ENCODE data around the gene COL15A1. TPM values are rescaled to one million over a fixed set of nuclear protein-coding genes. Genes with fewer than 3 reads are reported as not detected.
"Not testable (repeated sequence)": the region's sequence is repeated elsewhere in the genome, so short reads cannot be mapped to it uniquely, and the experiment has no call there.

COL15A1 gene
- total RNA-seq, 4 donors from 2014 or later: 1.4 to 16.5 (median 5.6) TPM

DNA sequence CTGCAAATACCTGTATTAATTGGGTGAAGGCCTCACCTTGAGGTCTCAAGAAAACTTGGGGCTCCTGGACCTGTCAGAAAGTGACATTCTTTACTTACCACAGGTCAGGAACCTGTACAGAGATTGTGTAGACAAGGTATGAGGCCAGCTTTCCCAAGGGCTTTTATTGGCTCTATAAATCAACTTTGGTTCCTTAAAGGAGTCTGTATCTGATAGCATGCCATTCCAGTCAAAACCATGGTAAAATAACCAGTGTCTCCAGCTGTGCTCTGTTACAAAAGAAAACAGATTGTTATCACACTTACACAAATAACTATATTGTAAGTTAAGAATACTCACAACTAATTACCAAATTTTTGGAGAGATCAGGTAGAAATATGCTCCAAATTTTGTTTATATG is 64.5 kb downstream of the COL15A1 start:
- no peak for DNase-seq
- TF ChIP-seq POLR2A (IDR thresholded peaks at IDR 0.05): no peak
- TF ChIP-seq, protein P1, sequence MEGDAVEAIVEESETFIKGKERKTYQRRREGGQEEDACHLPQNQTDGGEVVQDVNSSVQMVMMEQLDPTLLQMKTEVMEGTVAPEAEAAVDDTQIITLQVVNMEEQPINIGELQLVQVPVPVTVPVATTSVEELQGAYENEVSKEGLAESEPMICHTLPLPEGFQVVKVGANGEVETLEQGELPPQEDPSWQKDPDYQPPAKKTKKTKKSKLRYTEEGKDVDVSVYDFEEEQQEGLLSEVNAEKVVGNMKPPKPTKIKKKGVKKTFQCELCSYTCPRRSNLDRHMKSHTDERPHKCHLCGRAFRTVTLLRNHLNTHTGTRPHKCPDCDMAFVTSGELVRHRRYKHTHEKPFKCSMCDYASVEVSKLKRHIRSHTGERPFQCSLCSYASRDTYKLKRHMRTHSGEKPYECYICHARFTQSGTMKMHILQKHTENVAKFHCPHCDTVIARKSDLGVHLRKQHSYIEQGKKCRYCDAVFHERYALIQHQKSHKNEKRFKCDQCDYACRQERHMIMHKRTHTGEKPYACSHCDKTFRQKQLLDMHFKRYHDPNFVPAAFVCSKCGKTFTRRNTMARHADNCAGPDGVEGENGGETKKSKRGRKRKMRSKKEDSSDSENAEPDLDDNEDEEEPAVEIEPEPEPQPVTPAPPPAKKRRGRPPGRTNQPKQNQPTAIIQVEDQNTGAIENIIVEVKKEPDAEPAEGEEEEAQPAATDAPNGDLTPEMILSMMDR (IDR thresholded peaks at IDR 0.05): no peak
- no peaks in the 10 kb centered on the region for H3K9me3 ChIP-seq
- no peaks in the 10 kb centered on the region for H3K4me1 ChIP-seq
- H3K27me3 ChIP-seq: no peaks in the 10 kb centered on the region
- H3K36me3 ChIP-seq: no peaks in the 10 kb centered on the region
- H3K4me3 ChIP-seq: no peak overlapping the region
- no peak overlapping the region for H3K27ac ChIP-seq

DNA sequence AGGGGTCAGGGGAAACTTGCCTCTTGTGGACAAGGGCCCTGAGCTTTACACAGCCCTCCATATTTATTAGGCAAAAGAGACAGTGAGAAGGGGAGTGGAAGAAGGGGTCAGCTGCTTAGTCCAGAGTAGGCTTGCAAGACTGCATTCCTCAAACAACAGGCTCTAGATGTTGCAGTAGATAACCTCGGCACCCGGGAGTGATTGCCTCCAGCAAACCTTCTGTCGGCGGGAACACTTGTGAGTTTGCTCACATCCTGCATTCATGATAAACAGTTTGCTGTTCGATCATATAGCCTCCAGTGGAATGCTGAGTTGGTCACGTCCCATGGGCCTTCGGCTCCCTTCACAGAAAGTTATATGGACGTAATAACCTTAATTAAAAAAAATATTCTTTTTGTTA is 66.7 kb downstream of the COL15A1 start:
- not testable (repeated sequence) for H3K27ac ChIP-seq, H3K27me3 ChIP-seq, H3K9me3 ChIP-seq, H3K4me1 ChIP-seq, H3K4me3 ChIP-seq, DNase-seq, H3K36me3 ChIP-seq

DNA sequence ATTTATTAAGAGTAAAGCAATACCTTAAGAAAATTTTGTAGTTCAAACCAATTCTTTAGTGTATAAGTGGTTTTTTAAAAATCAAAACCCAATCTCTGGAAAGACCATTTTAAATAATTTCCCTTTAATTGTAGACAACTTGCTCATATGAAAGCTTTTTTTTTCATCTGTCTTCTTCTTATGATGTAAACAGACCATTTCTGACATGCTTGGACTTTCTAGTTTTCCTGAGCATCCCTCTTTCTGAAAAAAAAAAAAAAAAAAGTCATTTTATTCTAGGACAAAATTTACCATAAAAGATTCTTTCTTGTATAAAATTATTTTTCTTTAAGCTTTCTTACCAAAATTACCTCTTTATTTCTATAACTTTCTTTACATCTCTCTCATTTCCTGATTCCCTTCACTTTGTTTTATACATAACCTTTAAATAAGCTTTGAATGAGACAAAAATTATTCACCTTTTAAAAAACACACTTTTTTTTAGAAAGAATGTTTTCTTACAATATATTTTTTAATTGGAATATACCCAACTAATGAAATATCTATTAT is 67.5 kb downstream of the COL15A1 start:
- H3K36me3 ChIP-seq: no peaks in the 10 kb centered on the region
- DNase-seq: no peak
- H3K4me3 ChIP-seq: no peak overlapping the region
- H3K4me1 ChIP-seq: no peaks in the 10 kb centered on the region
- H3K9me3 ChIP-seq: no peaks in the 10 kb centered on the region
- no peak overlapping the region for H3K27ac ChIP-seq
- H3K27me3 ChIP-seq: no peaks in the 10 kb centered on the region
- TF ChIP-seq, protein P1 (IDR thresholded peaks at IDR 0.05): no peak
- TF ChIP-seq POLR2A (IDR thresholded peaks at IDR 0.05): no peak

DNA sequence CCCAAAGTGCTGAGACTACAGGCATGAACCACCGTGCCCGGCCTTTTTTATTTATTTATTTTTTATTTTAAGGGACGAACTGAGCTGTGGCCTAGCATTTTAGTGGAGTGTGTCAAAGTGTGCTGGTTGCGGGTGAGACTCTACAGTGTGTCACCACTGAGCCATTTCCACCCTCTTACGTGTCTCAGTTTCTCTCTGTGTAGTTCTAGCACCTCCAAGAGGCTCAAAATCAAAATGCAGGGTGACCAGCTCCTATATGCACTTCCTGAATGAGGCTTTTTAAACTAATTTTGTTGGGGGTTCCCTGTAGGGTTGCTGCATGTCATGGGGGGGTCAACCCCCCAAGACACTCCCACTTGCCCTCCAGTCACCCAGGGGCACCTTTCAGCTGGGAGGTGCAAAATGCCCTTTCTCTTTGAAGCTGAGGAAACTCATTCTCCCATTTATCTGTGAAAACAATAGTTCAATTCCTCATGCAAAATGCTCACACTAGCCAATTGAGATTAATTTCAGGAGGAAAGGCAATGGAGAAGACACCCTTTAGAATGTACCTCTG is 69.3 kb downstream of the COL15A1 start:
- Histone ChIP-seq H3K36me3 (no peaks in the 10 kb centered on the region), H3K27me3 (no peaks in the 10 kb centered on the region), H3K4me3 (no peak overlapping the region), H3K9me3 (no peaks in the 10 kb centered on the region), H3K27ac (no peak overlapping the region), H3K4me1 (no peaks in the 10 kb centered on the region)
- TF ChIP-seq, protein P1 (IDR thresholded peaks at IDR 0.05): peak in 2 of 6 experiments; percentile 6 to 9
- no peak for TF ChIP-seq POLR2A (IDR thresholded peaks at IDR 0.05)
- DNase-seq: no peak

DNA sequence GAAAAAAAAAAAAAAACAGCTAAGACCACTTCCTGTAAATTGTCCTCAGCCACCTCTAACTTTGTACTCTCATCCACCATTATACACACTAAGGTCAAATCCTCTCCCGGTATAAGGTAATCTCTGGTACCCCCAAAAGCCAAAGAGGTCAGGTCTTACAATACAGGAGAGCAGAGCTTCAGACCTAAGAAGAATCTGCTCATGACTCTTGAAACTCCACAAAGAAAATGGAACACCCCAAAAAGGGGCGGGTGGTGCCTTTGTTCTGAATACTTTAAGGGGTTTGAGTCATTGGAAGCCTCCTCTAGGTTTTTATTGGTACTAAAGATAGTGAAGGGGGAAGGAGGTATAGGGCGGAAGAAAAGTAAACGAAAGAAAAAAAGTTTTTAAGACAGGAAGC is 69.8 kb downstream of the COL15A1 start:
- no peak for TF ChIP-seq POLR2A (IDR thresholded peaks at IDR 0.05)
- TF ChIP-seq, protein P1 (IDR thresholded peaks at IDR 0.05): no peak
- no peak for DNase-seq
- Histone ChIP-seq H3K27me3 (no peaks in the 10 kb centered on the region), H3K36me3 (no peaks in the 10 kb centered on the region), H3K27ac (no peak overlapping the region), H3K9me3 (no peaks in the 10 kb centered on the region), H3K4me1 (no peaks in the 10 kb centered on the region), H3K4me3 (no peak overlapping the region)

DNA sequence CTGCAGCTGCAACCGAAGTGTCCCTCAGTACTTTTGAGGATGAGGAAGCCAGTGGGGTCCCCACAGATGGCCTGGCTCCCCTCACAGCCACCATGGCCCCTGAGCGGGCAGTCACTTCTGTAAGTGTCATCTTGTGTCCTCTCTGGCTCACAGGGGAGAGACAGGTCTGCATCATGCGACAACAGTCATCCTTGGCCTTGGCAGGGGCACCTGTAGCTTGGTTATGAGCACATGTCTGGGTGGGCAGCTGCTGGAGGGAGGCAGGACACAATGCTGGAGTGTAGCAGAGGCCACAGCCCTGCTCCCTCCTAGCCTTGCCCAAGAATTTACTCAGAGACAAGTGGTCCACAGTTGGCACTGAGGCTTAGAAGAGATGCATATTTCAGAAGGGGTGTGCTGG is 71.7 kb downstream of the COL15A1 start:
- no peak for DNase-seq
- Histone ChIP-seq H3K4me3 (no peak overlapping the region), H3K27ac (no peak overlapping the region), H3K4me1 (no peaks in the 10 kb centered on the region), H3K9me3 (no peaks in the 10 kb centered on the region), H3K36me3 (no peaks in the 10 kb centered on the region), H3K27me3 (no peaks in the 10 kb centered on the region)
- TF ChIP-seq, protein P1 (IDR thresholded peaks at IDR 0.05): no peak
- TF ChIP-seq POLR2A (IDR thresholded peaks at IDR 0.05): no peak

Data from Peyer's patch (tissue), 4 donors.